MCF 10A (cell line): ENCODE measurements around the gene CCDC152. TPM values are rescaled to one million over a fixed set of nuclear protein-coding genes. Genes with fewer than 3 reads are reported as not detected.

Source experiments
- Bru-seq: library from RNA; stranded (reverse); fragments of 400-500 nt; gene quantifications from one replicate; lab custom pipeline; 2021; lab: Mats Ljungman, UMichigan
- BruChase-seq, 2 experiments: library from RNA; stranded (reverse); fragments of 400-500 nt; gene quantifications; one replicate each; lab custom pipeline; 2021; lab: Mats Ljungman, UMichigan
- BruUV-seq: library from RNA; stranded (reverse); fragments of 400-500 nt; replicated peaks from 2 replicates; lab custom pipeline; 2021; lab: Mats Ljungman, UMichigan
- CTCF ChIA-PET: fragments of 300-600 bp; sonication (Branson Sonifier 250); formaldehyde crosslinking; extraction: SDS; loops from one replicate; lab custom pipeline; 2021; ENCODE audit warnings: antibody characterized with exemption, inconsistent platforms; lab: Yijun Ruan, JAX
- POLR2A ChIA-PET: fragments of 300-600, 350-650 bp; sonication (Branson Sonifier 250); formaldehyde crosslinking; extraction: SDS; loops from one replicate; lab custom pipeline; 2020; ENCODE audit warnings: antibody characterized with exemption, inconsistent platforms; lab: Yijun Ruan, JAX
- DNase-seq: peaks from one replicate; pipeline ENCODE4 v3.0.0-alpha.2; 2018; ENCODE audit not compliant: unreplicated experiment
- H3K27ac Mint-ChIP-seq: one replicate; pipeline ENCODE4 v1.8.0; 2022; ENCODE audit warnings: mild to moderate bottlenecking, low read depth, mixed read lengths; ENCODE audit not compliant: unreplicated experiment
- H3K27me3 Mint-ChIP-seq: one replicate; pipeline ENCODE4 v1.8.0; 2022; ENCODE audit warnings: mixed read lengths; ENCODE audit not compliant: insufficient read depth, unreplicated experiment
- H3K36me3 Mint-ChIP-seq: one replicate; pipeline ENCODE4 v1.8.0; 2022; ENCODE audit warnings: mild to moderate bottlenecking, moderate library complexity, mixed read lengths; ENCODE audit not compliant: insufficient read depth, unreplicated experiment
- H3K4me1 Mint-ChIP-seq: one replicate; pipeline ENCODE4 v1.8.0; 2022; ENCODE audit warnings: mixed read lengths; ENCODE audit not compliant: insufficient read depth, unreplicated experiment
- H3K4me3 Mint-ChIP-seq: one replicate; pipeline ENCODE4 v1.8.0; 2022; ENCODE audit warnings: mild to moderate bottlenecking, moderate library complexity, mixed read lengths; ENCODE audit not compliant: unreplicated experiment
- H3K9me3 Mint-ChIP-seq: one replicate; pipeline ENCODE4 v1.8.0; 2022; ENCODE audit warnings: mixed read lengths; ENCODE audit not compliant: unreplicated experiment
- CTCF ChIP-seq: fragments of 200-600 bp; IDR thresholded peaks from one replicate; pipeline ENCODE4 v1.8.0; 2022; ENCODE audit warnings: antibody characterized with exemption, mild to moderate bottlenecking; ENCODE audit not compliant: unreplicated experiment
- intact Hi-C: fragments of 100-400 bp; cut with micrococcal nuclease; formaldehyde crosslinking; loops from 2 replicates; pipeline ENCODE4 v1.14.1; 2022
- long read RNA-seq: library from polyadenylated mRNA; stranded (forward); transcript quantifications from one replicate; pipeline ENCODE4 v2.0.0, GENCODE V29; 2022
- total RNA-seq: library from RNA; stranded (reverse); gene quantifications from 2 replicates; pipeline ENCODE4 v1.2.3, GENCODE V29; 2022

The CCDC152 gene
- total RNA-seq (not detected in 2 replicates), Bru-seq, nascent RNA (not detected), BruChase-seq, experiment 1, labeled RNA remaining after a 6-hour chase (not detected), BruChase-seq, experiment 2, labeled RNA remaining after a 2-hour chase (percentile 9 among the genes with signal in this experiment)
- long read RNA-seq: 0 reads

GRCh38 chr5:42756606-42757601 lies at the start of gene CCDC152:
CCDC152 (plus strand) TSS chr5:42756818; CDS start chr5:42759122, 2,304 bp downstream.
- CTCF ChIA-PET: interaction anchor here (1.0 kb wide), 1 partner anchor 12 kb away, joined by 5 read pairs; no protein-coding TSS in a partner anchor
- DNase-seq: no peak
- H3K9me3 Mint-ChIP-seq: no peaks in the 10 kb centered on the region
- intact Hi-C loops: no loop called here
- H3K27ac Mint-ChIP-seq: no peak within 1 kb of the TSS
- no peak for TF ChIP-seq CTCF
- H3K4me3 Mint-ChIP-seq: no peak within 1 kb of the TSS
- H3K4me1 Mint-ChIP-seq: no peaks in the 10 kb centered on the region
- no peaks in the 10 kb centered on the region for H3K27me3 Mint-ChIP-seq
- POLR2A ChIA-PET: interaction anchor here (0.6 kb wide), 1 partner anchor 113 kb away, joined by 4 read pairs; no protein-coding TSS in a partner anchor
- no TSS peak for BruUV-seq
- H3K36me3 Mint-ChIP-seq: no peaks in the 10 kb centered on the region

- DNase-seq: no peak
- Mint-ChIP-seq H3K36me3 (no peaks in the 10 kb centered on the region), H3K4me3 (no peak overlapping the region), H3K27me3 (no peaks in the 10 kb centered on the region), H3K9me3 (no peaks in the 10 kb centered on the region), H3K4me1 (peaks cover 4% of the 10 kb centered on the region), H3K27ac (no peak overlapping the region)
- ChIA-PET CTCF (interaction anchor here (1.0 kb wide), 1 partner anchor 658 kb away, joined by 3 read pairs; no protein-coding TSS in a partner anchor), POLR2A (interaction anchor here (0.6 kb wide), 1 partner anchor 748 kb away, joined by 3 read pairs; no protein-coding TSS in a partner anchor)
- intact Hi-C loops: no loop called here
- BruUV-seq: no TSS peak
- no peak for TF ChIP-seq CTCF
These were observed 40.8 kb upstream of the CCDC152 start for GRCh38 chr5:42715785-42716184.

- CTCF ChIA-PET: no interaction called here
These were observed 38.0 kb upstream of the CCDC152 start for GRCh38 chr5:42718591-42718990.

More at GRCh38 chr5:42718591-42718990, 38.0 kb upstream of the CCDC152 start:
- Mint-ChIP-seq H3K36me3 (no peaks in the 10 kb centered on the region), H3K4me3 (no peak overlapping the region), H3K9me3 (no peaks in the 10 kb centered on the region), H3K4me1 (peaks cover 4% of the 10 kb centered on the region), H3K27ac (peak overlapping the region; percentile 23), H3K27me3 (no peaks in the 10 kb centered on the region)
- BruUV-seq: no TSS peak
- POLR2A ChIA-PET: interaction anchor here (1.1 kb wide), 1 partner anchor 27 kb away, joined by 3 read pairs; no protein-coding TSS in a partner anchor
- TF ChIP-seq CTCF: no peak
- DNase-seq: no peak
- intact Hi-C loops: no loop called here
